Measurements from ENCODE around the gene TMX3. TPM values are rescaled to one million over a fixed set of nuclear protein-coding genes. Genes with fewer than 3 reads are reported as not detected.

The TMX3 gene
- total and polyA plus RNA-seq, 9 donors = 14.8 to 41.9 (median 26.8) TPM

GRCh38 chr18:68757126-68757525, 42.2 kb upstream of the TMX3 start:
- H3K36me3 ChIP-seq = no peaks in the 10 kb centered on the region
- H3K9me3 ChIP-seq = no peaks in the 10 kb centered on the region
- TF ChIP-seq CTCF (IDR thresholded peaks at IDR 0.05) (no peak), EP300 (IDR thresholded peaks at IDR 0.05) (no peak), POLR2A (IDR thresholded peaks at IDR 0.05) (no peak)
- H3K27ac ChIP-seq = no peak overlapping the region
- no peak overlapping the region for H3K4me3 ChIP-seq
- 8 to 19% (median 13%) methylated on average over 1 of the region's 1 CpG for WGBS, 3 donors
- no peaks in the 10 kb centered on the region for H3K4me1 ChIP-seq (ENCODE audit: insufficient read depth)
- DNase-seq = no peak
- intact Hi-C loops (cut with DNase I) = no loop called here
- H3K27me3 ChIP-seq = no peaks in the 10 kb centered on the region

DNA sequence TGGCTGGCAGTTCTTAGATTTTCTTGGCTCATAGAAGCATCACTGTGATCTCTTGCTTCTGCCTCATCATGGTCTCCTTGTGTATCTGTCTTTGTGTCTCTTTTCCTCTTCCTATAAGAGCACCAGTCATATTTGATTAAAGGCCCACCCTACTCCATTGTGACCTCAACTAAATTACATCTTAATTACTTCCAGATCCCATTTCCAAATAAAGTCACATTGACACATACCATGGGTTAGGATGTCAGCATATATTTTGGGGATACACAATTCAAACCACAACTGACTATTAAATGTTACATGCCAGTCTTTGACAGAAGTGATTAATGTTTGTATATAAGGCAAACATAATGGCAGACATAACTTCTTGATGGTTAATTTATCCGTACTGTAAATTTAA, 27.3 kb upstream of the TMX3 start:
- Histone ChIP-seq H3K4me1 (ENCODE audit: insufficient read depth) (no peaks in the 10 kb centered on the region), H3K9me3 (no peaks in the 10 kb centered on the region), H3K4me3 (no peak overlapping the region), H3K36me3 (no peaks in the 10 kb centered on the region), H3K27me3 (no peaks in the 10 kb centered on the region), H3K27ac (no peak overlapping the region)
- intact Hi-C loops (cut with DNase I) = no loop called here
- 87 to 95% (median 88%) methylated on average over 1 of the region's 1 CpG for WGBS, 3 donors
- no peak for DNase-seq
- TF ChIP-seq EP300 (IDR thresholded peaks at IDR 0.05) (no peak), CTCF (IDR thresholded peaks at IDR 0.05) (no peak), POLR2A (IDR thresholded peaks at IDR 0.05) (no peak)

DNA sequence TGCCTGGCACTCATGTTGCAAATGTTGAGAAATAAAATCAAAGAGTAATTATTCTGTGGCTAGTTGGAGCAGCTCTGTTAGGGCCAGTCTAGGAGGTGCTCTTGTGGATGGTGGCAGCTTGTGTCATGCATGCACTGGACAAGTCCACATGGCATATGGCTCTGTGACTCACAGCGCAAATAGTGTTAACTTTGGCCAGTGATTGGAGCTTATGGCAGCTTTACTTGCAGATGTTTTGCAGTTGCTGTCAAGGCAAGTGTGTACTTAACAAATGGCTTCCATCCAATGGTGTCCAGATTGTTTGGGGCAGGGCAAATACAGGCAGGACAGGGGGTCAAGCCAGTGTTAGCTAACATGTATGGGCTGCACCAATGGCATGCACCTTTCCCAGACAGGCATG, 26.1 kb upstream of the TMX3 start:
- Histone ChIP-seq H3K4me3 (no peak overlapping the region), H3K4me1 (ENCODE audit: insufficient read depth) (no peaks in the 10 kb centered on the region), H3K27ac (no peak overlapping the region), H3K36me3 (no peaks in the 10 kb centered on the region), H3K9me3 (no peaks in the 10 kb centered on the region), H3K27me3 (no peaks in the 10 kb centered on the region)
- WGBS, 3 donors = 95 to 100% (median 100%) methylated on average over 1 of the region's 1 CpG
- intact Hi-C loops (cut with DNase I) = no loop called here
- no peak for DNase-seq
- TF ChIP-seq POLR2A (IDR thresholded peaks at IDR 0.05) = no peak
- TF ChIP-seq EP300 (IDR thresholded peaks at IDR 0.05) = no peak
- no peak for TF ChIP-seq CTCF (IDR thresholded peaks at IDR 0.05)

DNA sequence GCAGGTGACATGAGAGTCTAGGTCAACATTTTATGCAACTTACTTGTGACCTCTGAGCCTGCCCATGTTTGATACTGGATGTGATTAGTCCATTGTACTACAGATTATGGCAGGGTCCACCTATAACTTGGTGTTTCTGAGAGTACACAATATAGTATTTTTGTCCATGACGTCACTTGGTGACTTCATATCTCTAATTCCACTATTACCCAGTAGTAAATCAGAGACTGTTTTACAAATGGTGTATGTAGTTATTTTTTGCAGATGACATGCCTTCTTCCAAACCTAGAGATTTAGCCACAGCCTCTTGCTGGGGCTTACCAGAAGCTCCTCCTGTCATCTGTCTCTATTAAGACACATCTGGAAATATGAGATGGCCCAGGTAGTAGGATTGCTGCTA, 24.6 kb upstream of the TMX3 start:
- Histone ChIP-seq H3K4me3 (no peak overlapping the region), H3K27ac (no peak overlapping the region), H3K4me1 (ENCODE audit: insufficient read depth) (peaks cover 1% of the 10 kb centered on the region), H3K36me3 (no peaks in the 10 kb centered on the region), H3K27me3 (no peaks in the 10 kb centered on the region), H3K9me3 (no peaks in the 10 kb centered on the region)
- WGBS, 3 donors = 81 to 90% (median 88%) methylated on average over 1 of the region's 1 CpG
- intact Hi-C loops (cut with DNase I) = loop anchor here in 1 of 4 donors (10.0 kb wide), 1 partner anchor 1525 kb away; no protein-coding TSS in a partner anchor
- no peak for DNase-seq
- TF ChIP-seq POLR2A (IDR thresholded peaks at IDR 0.05) (no peak), EP300 (IDR thresholded peaks at IDR 0.05) (no peak), CTCF (IDR thresholded peaks at IDR 0.05) (no peak)

All from ovary (tissue), 9 donors.